SK-N-MC (cell line): ENCODE data around the gene ASPDH.

Experiments
- EZH2 ChIP-seq: fragments of 200-600 bp; sonication (generic); IDR thresholded peaks from one replicate; pipeline ENCODE4 v1.6.1; 2017; ENCODE audit warnings: antibody characterized with exemption
- FOXP2 ChIP-seq: optimal IDR thresholded peaks from 2 replicates; pipeline ENCODE3; 2011; ENCODE audit warnings: mild to moderate bottlenecking, moderate library complexity; ENCODE audit not compliant: insufficient read depth; ENCODE audit errors: extremely low read length, control extremely low read depth
- POLR2AphosphoS5 ChIP-seq: IDR thresholded peaks from 2 replicates; pipeline ENCODE4 v1.6.1; 2012; ENCODE audit warnings: mild to moderate bottlenecking, low read depth, low read length, borderline replicate concordance

- TF ChIP-seq POLR2AphosphoS5 (no peak), EZH2 (no peak), FOXP2 (no peak)
Observed at GRCh38 chr19:50534478-50534877, 20.8 kb upstream of the ASPDH start.
